GM19463 (cell line): Measurements from ENCODE around the gene GPD1L.

Experiments
- ATAC-seq: cut with Tn5 transposase; IDR thresholded peaks from one replicate; pipeline ENCODE4 v1.9.1; 2021; ENCODE audit warnings: mild to moderate bottlenecking, moderate library complexity; ENCODE audit not compliant: unreplicated experiment

GPD1L gene

DNA sequence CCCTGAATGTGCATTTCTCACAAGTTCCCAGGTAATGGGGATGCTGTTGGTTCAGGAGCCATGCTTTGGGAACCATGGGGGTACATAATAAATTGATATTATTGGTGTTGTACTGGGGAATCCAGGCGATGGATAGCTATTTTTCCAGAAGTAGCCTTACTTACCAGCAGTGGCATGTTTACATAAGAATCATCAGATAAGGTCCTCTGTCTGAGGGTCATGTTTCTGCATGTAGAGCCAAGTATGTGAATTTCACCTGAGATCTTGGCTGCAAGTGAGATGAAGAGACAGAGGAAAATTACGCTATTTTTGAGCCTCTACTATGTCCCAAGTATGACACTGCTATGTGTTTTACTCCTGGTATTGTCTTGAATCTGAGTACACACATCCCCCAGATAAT is 26.3 kb downstream of the GPD1L start:
- no peak for ATAC-seq

DNA sequence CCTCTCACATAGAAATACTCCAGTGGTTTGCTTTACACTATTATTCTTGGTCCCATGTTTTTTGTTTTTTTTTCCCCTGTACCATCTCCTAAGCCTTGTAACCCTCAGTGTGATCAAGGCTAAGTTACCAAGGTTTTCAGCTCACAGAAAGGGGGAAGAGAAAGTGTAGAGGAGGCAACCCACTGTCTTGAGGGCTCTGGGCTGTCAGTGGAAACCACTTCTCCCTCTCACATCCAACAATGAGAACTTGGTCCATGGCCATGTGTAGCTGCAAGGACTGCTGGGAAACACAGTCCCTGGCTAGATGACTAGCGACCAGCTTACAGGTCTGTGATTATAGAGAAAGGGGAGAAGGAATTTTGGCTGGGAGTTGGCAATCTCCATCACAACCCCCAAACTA is 30.3 kb downstream of the GPD1L start:
- no peak for ATAC-seq

- no peak for ATAC-seq
Measured at GRCh38 chr3:32137870-32138269, 31.4 kb downstream of the GPD1L start.

GRCh38 chr3:32138545-32139104 is 32.2 kb downstream of the GPD1L start:
- ATAC-seq = no peak

GRCh38 chr3:32140943-32141342 is 34.5 kb downstream of the GPD1L start:
- no peak for ATAC-seq

GRCh38 chr3:32143849-32144757 is 37.7 kb downstream of the GPD1L start:
- peak; percentile 78 for ATAC-seq

- ATAC-seq = no peak
Measured at GRCh38 chr3:32146746-32147211, 40.4 kb downstream of the GPD1L start.

GRCh38 chr3:32147509-32147908 is 41.1 kb downstream of the GPD1L start:
- ATAC-seq = no peak

DNA sequence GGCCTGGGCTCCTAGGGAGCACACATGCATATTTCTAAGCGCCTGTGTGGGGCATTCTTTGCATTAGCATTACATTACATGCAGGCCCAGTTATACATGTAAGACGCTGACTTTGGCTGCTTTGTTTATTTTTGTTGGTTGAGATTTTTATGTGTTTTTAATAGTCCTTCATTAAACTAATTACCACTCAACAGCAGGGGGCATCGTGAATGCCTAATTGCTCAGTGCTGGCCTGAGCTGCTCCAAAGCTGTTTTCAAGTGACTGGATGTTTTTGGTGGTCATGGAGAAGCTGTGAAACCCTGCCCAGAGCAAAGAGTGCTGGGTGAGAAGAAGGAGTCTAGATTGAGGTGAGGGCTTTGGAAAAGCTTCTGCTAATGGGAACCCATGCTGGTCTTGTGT is 41.5 kb downstream of the GPD1L start:
- no peak for ATAC-seq

- ATAC-seq = no peak
Measured at GRCh38 chr3:32148351-32148750, 41.9 kb downstream of the GPD1L start.

GRCh38 chr3:32153414-32154204 is 47.2 kb downstream of the GPD1L start:
- ATAC-seq = no peak

GRCh38 chr3:32154205-32154579 is 47.8 kb downstream of the GPD1L start:
- ATAC-seq = no peak

DNA sequence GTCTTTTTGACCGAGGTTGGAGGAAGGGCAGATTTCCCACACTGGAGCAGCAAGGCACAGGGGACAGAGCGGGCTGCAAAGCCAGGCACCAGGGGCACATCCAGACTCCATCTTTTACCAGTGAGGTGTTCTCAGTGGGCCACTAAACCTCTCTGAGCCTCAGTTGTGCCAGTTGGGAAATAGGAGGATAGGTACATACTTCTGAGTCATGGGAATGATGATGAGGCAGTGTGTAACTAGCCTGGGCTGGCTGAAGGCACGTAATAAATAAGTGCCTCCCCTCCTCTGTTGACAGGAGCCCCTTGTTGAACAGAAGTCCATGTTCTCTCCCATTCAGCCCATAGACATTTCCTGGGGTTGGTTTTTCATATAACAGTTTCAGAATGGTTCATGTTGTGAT is 48.7 kb downstream of the GPD1L start:
- ATAC-seq = no peak

GRCh38 chr3:32157600-32158264 is 51.3 kb downstream of the GPD1L start:
- no peak for ATAC-seq

DNA sequence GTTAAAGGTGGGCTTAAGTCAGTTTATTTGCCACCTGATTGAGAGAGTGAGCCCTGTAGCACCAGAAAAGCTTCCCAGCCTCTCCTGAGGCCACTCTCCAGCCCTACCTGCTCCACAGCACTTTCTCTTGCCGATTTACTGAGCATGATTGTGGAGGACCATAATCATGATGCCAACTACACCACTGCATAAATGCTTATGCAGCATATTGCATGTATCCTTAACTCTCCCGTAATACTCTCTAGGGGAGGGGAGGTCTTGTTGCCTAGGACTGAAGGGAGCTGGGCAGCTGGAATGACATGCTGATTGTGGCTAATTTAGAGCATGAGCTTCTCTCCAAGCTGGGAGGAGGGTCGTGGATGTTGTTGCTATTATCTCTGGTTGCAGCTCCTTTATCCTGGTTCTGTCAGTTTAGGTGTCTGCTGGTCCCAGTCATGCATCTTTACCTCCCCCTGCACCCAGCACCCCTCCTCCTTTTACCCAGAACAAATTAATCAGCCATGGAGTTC is 54.3 kb downstream of the GPD1L start:
- no peak for ATAC-seq

DNA sequence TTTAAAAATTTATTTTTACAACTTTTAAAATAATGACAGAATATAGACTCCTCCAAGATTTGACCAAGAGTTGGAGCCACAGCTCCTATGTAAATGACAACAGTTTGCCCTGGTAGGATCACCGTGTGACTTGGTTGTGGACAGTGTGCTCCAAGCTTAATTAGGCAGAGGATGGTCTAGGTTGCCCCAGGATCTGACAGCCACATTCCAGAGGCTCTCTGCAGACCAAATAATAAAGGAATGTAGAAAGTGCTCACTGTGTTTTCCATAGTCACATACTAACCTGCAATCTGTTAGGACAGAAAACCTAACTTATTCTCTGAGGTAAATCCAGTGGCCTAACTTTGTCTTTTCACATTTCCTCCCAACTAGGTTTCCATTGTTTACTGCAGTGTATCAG is 59.0 kb downstream of the GPD1L start:
- no peak for ATAC-seq

GRCh38 chr3:32166654-32167053 is 60.2 kb downstream of the GPD1L start:
- ATAC-seq = no peak

GRCh38 chr3:32172420-32172819 is 66.0 kb downstream of the GPD1L start:
- ATAC-seq = no peak

GRCh38 chr3:32175607-32176197 is 69.3 kb downstream of the GPD1L start:
- ATAC-seq = no peak

GRCh38 chr3:32176989-32177701 is 70.7 kb downstream of the GPD1L start:
- ATAC-seq = no peak
